Astrocyte of the hippocampus (primary cell): ENCODE data around the gene AQR.
"Not testable (repeated sequence)": the region's sequence is repeated elsewhere in the genome, so short reads cannot be mapped to it uniquely, and the experiment has no call there.

ENCODE experiments used
- DNase-seq: peaks from one replicate; pipeline ENCODE4 v3.0.0; 2011; ENCODE audit warnings: low read depth, low spot score

AQR gene

DNA sequence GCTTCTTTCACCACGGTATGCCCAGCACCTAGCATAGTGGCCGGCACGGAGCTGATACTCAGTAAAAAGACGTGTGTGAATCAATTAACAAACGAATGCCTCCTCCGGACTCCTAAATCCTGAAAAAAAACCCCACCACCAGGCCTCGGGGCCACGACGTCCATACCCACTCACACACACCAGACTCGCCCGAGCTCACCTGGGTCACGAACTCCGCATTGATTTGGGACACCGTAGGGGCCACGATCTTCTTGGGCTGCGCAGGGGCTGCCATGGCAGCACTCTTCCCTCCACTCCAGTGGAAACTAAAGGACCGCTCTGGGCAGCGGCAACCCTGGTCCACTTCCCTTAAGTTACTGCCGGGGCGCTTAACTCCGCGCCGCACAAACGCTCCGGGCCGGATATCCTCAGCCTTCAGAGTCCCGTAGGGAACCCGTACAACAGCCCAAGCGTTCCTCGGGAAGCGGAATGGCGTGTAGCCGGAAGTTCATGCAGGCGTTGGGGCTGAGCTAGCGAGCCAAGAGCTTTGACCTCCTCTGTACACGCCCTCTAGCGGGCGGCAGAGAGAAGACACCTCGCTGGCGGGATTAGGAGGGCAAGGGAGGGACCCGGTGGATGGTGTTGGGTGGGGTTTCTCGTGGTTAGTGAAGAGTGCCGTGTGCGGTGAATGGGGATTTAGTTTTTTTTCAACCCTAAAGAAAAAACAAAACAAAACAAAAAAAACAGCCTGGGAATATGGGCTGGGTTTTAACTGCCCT, at the start of gene AQR:
AQR (minus strand) TSS at position 403 of the 758 bp plus-strand sequence; CDS start at position 274, 129 bp downstream.
- peak; percentile 99 for DNase-seq

DNA sequence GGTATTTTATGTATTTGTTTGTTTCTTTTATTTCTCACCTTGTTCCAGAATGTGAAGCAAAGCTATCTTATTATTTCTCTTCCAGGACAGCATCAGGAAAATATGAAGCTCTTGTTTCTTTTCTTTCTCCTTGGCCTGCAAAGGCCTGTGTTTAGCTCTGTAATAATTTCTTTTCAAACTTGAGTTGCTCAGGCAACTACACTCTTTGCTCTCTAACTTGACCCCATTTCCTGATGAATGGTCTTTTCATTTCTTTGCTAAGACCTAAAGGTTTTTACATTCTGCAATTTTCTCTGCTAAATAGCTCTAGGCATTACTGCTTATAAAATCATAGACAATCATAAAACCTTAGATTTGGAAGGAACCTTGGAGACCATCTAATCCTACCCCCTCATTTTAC, 44.7 kb upstream of the AQR start:
- no peak for DNase-seq

DNA sequence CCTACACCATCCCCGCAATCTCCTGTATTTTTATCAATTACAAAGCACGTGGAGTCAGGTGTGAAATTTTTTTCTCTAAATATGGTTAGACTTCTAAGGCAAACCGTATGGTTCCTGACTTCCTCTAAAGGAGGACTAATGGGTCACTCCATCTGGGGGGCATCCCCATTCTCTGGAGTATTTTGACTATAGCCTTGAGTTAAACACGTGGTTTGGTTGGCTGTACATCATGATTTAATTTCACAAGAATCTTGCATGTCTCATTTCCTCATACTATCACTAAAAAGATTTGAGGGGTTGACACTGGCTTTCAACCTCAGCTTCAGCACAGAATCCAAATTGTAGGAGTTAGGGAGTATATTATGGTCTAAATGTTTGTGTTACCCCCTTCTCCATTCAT, 43.8 kb upstream of the AQR start:
- DNase-seq: no peak

DNA sequence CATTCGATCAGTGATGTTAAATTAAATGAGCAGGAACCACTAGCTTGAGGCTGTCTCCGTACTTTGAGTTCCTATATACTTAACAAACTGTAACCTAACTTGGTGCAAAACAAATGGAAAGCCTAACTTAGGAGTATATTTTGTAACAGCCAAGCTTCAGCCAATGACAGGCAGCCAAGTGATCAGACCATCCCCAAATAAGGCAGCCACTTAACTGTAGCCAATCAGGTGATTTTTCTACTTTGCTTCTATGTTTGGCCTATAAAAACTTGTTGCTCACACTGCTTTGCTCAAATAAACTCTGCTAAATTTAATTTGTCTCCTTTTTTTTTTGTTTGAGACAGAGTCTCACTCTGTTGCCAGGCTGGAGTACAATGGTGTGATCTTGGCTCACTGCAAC, 37.9 kb upstream of the AQR start:
- no peak for DNase-seq

DNA sequence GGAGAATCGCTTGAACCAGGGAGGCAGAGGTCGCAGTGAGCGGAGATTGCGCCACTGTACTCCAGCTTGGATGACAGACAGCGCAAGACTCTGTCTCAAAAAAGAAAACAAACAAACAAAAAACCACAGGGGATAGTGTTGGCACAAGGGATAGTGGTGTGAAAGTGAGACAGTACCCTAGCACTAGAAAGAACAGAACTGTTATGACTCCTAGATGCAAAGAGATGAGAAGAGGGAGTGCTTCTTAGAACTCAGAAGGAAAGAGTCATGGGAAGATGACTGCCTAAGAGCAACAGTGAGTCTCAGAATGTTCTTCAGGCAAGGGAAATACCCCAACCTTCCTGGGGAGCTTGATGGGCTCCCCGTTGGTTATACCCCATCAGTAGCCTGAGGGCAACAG, 36.4 kb upstream of the AQR start:
- no peak for DNase-seq

DNA sequence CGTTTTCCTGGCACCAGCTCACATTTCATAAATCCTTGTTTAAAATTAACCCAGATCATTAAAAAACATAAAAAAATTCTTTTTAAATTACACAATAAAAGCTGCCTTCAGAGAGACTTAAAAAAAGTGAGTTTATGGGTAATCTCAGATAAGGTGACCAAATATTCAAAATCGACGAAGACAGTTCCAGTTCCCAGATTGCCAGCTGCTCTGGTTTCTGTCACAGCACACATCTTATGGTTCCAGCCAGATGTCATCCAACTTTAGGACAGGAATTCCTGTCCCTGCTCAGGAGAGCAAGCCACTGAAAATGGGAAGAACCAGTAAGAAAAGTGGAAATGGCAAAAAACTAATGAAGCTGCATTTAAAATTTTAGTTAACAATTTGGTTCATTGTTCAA, 34.4 kb upstream of the AQR start:
- DNase-seq: no peak

DNA sequence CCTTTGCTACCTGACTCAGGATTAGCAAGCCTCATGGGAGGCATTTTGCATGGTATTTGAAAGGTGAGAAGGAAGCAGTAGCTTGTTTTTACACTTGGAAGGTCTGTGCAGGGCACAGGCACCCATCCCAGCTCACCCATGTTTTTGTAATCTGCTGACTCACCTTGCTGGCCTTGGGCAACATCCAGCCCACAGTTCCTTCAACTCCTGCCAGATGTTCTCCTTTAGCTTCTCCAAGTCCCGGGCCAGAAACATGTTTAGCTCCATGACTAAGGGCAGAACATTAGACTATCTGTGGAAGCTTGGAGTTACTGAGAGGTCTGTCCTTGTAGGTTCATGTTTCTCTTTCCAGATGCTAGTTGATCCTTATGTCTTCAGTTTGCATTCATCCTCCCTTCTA, 31.0 kb upstream of the AQR start:
- DNase-seq: peak; percentile 73

DNA sequence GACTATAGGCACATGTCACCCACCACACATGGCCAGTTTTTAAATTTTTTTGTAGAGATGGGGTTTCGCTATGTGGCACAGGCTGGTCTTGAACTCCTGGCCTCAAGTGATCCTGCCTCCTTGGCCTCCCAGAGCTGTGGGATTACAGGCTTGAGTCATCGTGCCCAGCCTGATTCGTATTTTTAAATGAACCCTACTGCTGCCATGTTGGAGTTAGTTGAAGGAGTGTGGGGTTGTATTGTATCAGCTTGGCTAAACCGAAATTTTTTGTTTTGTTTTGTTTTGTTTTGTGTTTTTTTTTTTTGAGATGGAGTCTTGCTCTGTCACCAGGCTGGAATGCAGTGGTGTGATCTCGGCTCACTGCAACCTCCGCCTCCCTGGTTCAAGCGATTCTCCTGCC, 30.4 kb upstream of the AQR start:
- DNase-seq: peak; percentile 36

DNA sequence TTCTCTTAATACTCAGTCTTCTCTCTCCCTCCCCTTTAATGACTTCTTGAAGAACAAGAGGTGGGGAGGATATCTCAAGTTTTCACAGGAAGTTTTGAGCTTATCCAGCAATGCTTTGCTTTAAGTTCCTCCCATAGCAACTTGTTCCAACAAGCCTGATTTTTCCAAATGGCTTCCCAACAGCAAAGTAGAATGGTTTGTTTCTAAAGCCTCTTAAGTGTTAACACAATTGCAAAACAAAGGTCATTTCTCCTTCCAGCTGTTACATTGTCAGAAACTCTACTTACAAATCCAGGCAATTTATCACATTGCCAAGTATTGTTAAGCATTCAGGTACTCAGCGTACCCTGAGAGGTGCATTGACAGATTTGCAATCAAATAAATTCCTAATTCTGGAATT, 25.4 kb upstream of the AQR start:
- DNase-seq: no peak

DNA sequence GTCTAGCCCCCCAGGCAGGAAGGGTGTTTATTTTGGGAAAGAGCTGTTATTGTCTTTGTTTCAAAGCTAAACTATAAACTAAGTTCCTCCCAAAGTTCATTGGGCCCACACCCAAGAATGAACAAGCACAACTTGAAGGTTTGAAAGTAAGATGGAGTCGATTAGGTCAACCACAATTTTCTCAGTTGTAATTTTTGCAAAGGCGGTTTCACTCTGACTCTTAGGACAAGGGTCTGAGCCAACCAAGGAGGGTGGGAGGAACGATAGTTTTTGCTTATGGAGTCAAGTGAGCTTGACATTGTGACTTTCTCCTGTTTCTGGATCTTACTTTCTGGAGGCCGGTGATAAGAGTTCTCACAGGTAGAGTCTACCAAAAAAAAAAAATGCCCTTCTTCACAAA, 24.3 kb upstream of the AQR start:
- no peak for DNase-seq

DNA sequence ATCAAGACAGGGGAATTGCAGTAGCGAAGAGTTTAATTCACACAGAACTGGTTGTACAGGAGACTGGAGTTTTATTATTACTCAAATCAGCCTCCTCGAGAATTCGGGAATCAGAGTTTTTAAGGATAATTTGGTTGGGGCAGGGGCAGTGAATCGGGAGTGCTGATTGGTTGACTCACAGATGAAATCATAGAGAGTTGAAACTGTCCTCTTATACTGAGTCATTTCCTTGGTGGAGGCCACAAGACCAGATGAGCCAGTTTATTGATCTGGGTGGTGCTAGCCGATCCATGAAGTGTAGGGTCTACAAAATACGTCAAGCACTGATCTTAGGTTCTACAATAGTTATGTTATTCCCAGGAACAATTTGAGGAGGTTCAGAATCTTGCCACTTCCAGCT, 23.9 kb upstream of the AQR start:
- no peak for DNase-seq

DNA sequence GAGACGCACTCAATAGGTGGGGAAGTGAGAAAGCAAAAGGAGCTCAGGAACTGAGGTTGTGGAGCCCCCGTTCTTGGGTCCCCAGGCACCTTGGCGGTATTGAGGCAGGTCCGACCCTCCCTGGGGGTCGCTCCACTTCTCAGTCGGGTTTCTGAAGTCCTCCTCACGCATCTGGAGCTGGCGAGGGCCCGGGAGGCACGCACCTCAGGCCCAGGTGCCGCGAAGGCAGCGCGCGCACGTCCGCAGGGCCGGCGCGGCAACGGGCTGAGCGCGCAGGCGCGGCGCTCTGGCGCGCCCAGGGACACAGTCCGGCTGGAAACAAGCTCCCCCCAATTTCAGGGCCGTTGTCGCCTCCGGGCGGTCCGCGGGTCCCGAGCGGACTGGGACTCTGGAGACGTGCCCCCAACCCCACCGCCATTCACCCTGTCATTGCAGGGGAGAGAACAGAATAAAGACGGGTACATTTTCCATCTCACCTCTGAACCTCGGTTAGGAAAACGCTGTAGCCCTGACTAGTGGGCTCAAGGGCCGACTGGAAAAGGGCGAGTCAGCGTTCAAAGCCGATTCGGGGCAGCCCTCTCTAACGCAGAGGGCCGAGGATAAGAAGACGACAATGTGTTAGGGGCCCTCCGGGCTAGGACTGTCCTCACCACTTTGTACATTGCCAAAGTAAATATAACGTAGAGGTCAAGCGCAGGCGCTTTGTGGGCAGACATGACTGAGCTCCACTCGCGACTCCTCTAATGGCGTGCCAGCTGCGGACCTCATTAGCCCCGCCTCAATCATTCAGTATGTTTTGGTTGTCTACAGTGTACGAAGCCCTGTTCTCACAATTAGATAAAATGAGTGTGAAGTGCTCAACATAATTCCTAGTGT, 18.7 kb upstream of the AQR start, which contains the start of gene ZNF770:
ZNF770 (minus strand) TSS at position 261 of the 876 bp plus-strand sequence. CDS start 4,853 bp downstream, outside the sequence.
- DNase-seq: peak; percentile 94

DNA sequence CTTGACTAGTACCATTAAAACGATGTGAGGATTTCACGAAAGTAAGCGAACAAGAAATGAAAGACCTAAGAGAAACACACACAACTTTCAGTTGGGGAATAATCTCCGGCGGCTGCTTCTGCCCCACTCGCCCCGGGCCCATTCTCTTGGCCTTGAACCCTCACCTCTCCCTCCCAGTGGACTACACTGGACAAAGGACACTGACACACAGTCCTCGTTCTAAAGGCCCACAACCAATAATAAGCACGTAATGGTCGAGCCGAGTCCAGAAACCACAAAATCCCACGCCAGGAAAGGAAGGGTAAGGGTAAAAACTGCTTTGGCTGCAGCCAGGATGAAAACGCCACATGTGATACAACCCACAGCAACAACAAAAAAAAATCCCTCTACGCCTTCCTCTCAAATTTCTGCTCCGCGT, 18.1 kb upstream of the AQR start:
- no peak for DNase-seq

DNA sequence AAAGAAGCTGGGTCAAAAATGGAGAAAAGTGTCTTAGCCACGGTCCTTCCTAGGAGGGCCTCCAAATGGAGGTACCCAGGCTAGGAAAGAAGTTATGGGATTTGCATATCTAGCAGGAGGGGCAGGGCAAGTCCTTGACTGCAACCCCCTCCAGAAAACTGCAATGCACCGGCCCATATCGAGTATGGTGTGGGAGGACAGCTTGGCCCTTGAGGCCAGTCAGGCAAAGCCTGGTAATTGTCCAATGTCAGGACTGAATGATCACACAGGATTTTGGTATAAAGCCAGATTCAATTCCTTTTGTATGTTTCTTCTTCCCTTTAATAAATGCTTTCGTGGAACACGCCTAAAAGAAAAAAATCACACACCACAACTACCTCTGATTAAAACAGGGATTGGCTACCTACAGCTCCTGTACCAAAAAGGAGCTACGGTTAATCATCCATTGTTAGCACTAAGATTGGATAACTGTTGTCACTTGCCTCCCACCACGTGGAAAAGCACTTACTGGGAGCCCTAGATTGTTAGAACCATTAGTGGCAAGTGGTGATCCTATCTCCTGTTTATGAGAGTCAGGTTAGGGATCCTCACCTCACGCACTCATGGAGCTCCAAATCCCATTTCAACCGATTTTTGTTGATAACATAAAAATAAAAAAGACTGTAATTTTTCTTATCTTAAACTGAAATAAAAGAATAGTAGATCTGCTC, 17.4 kb upstream of the AQR start:
- DNase-seq: peak; percentile 10

DNA sequence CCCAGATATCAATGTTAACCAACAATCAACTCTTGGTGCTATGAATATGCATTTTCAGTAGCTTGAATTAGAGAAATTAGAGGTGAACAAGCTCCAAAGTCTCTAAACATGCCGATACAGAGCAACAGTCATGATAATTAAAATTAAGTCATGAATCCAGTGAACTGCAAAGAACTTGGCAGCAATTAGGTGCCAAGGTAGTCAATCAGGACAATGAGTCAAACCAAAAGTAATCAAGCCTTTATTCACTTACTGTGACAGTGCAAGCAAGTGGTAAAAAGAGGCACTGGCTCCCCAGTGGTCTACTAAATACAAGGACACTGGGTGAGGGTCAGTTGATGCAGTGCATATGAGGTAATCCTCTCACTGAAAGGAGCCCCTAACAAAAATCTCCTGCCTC, 16.8 kb upstream of the AQR start:
- peak; percentile 9 for DNase-seq

DNA sequence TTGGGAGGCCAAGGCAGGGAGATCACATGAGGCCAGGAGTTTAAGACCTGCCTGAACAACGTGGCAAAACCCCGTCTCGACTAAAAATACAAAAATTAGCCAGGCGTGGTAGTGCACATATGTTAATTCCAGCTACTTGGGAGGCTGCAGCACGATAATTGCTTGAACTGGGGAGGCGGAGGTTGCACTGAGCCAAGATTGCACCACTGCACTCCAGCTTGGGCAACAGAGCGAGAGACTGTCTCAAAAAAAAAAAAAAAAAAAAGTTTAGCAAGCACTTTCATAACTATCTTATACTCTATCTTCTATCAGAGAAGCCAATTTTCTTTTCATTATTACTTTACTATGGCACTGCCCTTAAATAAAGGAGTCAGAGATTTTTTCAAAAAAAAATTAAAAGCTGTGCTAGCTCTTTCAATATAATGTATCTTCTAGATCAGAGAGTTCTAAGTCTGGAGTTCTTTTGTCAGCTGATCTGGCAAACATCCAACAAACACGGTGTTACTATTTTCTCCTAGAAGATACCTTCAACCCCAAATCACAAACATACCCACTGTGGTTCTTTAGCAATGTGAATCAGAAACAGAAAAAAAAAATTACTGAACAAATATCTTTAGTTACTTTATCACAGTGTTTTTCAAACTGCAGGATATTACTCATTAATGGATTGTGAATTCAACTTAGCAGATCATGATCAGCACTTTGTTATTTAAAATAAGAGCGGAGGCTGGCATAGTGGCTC, 15.5 kb upstream of the AQR start:
- peak; percentile 50 for DNase-seq

DNA sequence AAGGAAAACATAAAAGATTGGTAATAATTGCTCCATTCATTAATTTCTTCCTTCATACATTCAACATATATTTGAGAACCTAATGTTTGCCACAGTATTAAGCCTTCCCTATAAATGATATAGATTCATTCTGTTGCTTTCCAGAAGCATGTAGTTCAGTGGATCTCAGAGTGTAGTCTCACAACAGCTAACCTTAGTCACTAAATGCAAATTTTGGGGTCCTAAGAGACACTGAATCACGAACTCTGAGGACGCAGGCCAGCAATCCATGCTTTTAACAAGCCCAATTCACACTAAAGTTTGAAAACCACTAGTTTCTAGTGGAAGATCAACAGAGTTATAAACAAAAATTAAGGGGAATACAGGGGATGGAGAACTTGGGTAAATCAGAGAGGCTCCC, 7.2 kb upstream of the AQR start:
- no peak for DNase-seq

DNA sequence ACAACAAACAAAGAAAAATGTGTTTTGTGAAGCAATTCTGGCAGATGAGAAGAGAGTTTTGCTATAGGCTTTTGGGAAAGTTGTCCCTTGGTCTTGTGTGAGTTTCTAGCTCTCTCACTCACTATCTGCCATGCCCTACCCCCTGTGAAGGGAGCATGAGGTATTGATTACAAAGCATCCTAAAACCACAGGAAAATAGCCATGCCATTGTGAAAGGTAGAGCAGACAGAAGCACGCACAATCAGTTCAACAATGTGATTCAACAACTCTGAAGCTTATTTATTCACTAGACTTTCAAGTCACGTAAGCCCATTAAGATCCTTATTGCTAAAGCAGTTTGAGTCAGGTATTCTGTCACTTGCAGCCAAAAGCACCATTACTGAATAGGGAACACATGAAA, 6.5 kb upstream of the AQR start:
- DNase-seq: no peak

DNA sequence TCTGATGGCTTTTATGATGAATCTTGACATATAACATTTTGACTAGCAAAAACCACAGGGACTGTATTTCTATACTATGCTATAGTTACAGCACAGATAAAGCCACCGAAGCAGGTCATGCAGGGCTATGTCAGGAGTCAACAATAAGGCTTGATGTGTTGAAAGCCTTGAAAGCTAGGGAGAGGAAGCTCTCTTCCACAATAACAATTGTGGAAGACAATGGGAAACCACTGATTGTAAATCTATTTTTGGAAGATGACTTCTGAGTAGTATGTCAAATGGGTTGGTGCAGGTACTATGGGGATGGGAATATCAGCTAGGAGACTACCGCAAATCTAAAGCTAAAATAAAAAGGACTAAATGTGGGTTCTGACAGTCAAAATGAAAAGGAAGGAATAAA, 4.0 kb upstream of the AQR start:
- DNase-seq: no peak

DNA sequence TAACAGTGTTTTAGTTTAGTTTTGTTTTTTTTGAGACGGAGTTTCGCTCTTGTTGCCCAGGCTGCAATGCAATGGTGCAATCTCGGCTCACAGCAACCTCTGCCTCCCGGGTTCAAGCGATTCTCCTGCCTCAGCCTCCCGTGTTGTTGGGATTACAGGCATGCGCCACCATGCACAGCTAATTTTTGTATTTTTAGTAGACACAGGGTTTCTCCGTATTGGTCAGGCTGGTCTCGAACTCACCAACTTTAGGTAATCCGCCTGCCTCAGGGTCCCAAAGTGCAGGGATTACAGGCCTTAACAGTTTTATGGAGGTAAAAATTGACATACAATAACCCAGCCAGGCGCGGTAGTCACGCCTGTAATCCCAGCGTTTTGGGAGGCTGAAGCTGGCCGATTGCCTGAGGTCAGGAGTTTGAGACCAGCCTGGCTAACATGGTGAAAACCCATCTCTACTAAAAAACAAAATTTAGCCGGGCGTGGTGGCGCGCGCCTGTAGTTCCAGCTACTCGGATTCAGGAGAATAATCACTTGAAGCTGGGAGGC, 629 bp upstream of the AQR start:
- DNase-seq: not testable (repeated sequence)

DNA sequence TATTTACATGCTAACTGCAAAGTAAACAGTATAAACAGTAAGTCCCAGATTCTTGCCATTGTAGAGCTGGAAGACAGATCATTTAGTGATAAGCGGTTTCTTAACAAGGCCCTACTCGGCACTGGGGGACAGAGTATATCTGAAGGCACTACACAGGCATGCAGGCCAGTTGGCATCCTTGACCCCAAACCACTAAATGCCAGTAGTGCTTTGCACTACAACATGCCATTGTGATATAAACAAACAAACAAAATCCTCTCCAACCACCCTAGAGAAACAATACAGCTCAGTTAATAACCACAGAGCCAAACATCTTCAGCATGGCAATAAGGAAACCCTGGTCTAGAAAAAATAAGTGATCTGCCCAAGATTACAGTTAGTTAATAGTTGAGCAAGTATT, 5.3 kb downstream of the AQR start:
- no peak for DNase-seq
